ENCODE measurements around the gene CLEC9A.
A peak's percentile ranks its signal among the peaks of the same experiment; 100 is the strongest.

The CLEC9A gene

GRCh38 chr12:10113075-10113474 is 82.6 kb downstream of the CLEC9A start:
- H3K4me3 ChIP-seq (ENCODE audit: low read depth, low read length): no peak overlapping the region
- TF ChIP-seq CTCF (IDR thresholded peaks at IDR 0.05; ENCODE audit: control insufficient read depth, extremely low read depth, insufficient read depth): no peak
- peak; percentile 41 for DNase-seq (ENCODE audit: low read depth)

GRCh38 chr12:10113920-10114319 is 83.4 kb downstream of the CLEC9A start:
- DNase-seq (ENCODE audit: low read depth): no peak
- TF ChIP-seq CTCF (IDR thresholded peaks at IDR 0.05; ENCODE audit: control insufficient read depth, extremely low read depth, insufficient read depth): no peak
- H3K4me3 ChIP-seq (ENCODE audit: low read depth, low read length): no peak overlapping the region

- no peak overlapping the region for H3K4me3 ChIP-seq (ENCODE audit: low read depth, low read length)
- TF ChIP-seq CTCF (IDR thresholded peaks at IDR 0.05; ENCODE audit: control insufficient read depth, extremely low read depth, insufficient read depth): no peak
- DNase-seq (ENCODE audit: low read depth): no peak
These were observed 84.8 kb downstream of the CLEC9A start for GRCh38 chr12:10115311-10115710.
